H9 (cell line): ENCODE results near the gene GAL3ST2. TPM values are rescaled to one million over a fixed set of nuclear protein-coding genes. Genes with fewer than 3 reads are reported as not detected.

ENCODE experiments used
- DNase-seq: peaks from one replicate; pipeline ENCODE4 v3.0.0-alpha.2; 2017
- H2AFZ ChIP-seq: one replicate; pipeline ENCODE4 v1.6.1; 2013; ENCODE audit warnings: mild to moderate bottlenecking, low read length, control low read depth, moderate library complexity
- H2AK5ac ChIP-seq: 2 replicates; pipeline ENCODE4 v1.6.1; 2013; ENCODE audit warnings: low read length, control low read depth, mixed read lengths; ENCODE audit not compliant: insufficient read length
- H2BK120ac ChIP-seq: one replicate; pipeline ENCODE4 v1.6.1; 2013; ENCODE audit warnings: low read depth, mild to moderate bottlenecking, low read length, control low read depth, inconsistent platforms; ENCODE audit not compliant: poor library complexity, severe bottlenecking
- H2BK12ac ChIP-seq: 2 replicates; pipeline ENCODE4 v1.6.1; 2013; ENCODE audit warnings: low read length, control low read depth, mixed read lengths, low read depth; ENCODE audit not compliant: insufficient read length
- H2BK15ac ChIP-seq: 2 replicates; pipeline ENCODE4 v1.6.1; 2013; ENCODE audit warnings: low read depth, low read length, control low read depth
- H2BK20ac ChIP-seq: one replicate; pipeline ENCODE4 v1.6.1; 2013; ENCODE audit warnings: low read depth, mild to moderate bottlenecking, low read length, control low read depth, inconsistent platforms; ENCODE audit not compliant: poor library complexity, severe bottlenecking
- H2BK5ac ChIP-seq: 2 replicates; pipeline ENCODE4 v1.6.1; 2013; ENCODE audit warnings: low read length, control low read depth, mixed read lengths; ENCODE audit not compliant: insufficient read length
- H3K14ac ChIP-seq: 2 replicates; pipeline ENCODE4 v1.6.1; 2013; ENCODE audit warnings: low read length, control low read depth; ENCODE audit not compliant: insufficient read depth
- H3K18ac ChIP-seq: 2 replicates; pipeline ENCODE4 v1.6.1; 2013; ENCODE audit warnings: low read depth, mild to moderate bottlenecking, mixed read lengths, low read length, control low read depth; ENCODE audit not compliant: insufficient read length
- H3K23ac ChIP-seq: 2 replicates; pipeline ENCODE4 v1.6.1; 2013; ENCODE audit warnings: low read length, control low read depth, mixed read lengths, low read depth; ENCODE audit not compliant: insufficient read length
- H3K23me2 ChIP-seq: 2 replicates; pipeline ENCODE4 v1.6.1; 2013; ENCODE audit warnings: low read depth, mild to moderate bottlenecking, mixed read lengths, low read length, control low read depth; ENCODE audit not compliant: insufficient read length, poor library complexity, severe bottlenecking
- H3K27ac ChIP-seq: 2 replicates; pipeline ENCODE4 v1.5.1; 2013; ENCODE audit warnings: low read length, control low read depth, mixed read lengths, low read depth; ENCODE audit not compliant: insufficient read length
- H3K27me3 ChIP-seq: 2 replicates; pipeline ENCODE4 v1.6.1; 2013; ENCODE audit warnings: low read length, control low read depth, inconsistent platforms; ENCODE audit not compliant: insufficient read depth
- H3K4ac ChIP-seq: 2 replicates; pipeline ENCODE4 v1.6.1; 2013; ENCODE audit warnings: low read depth, mild to moderate bottlenecking, control low read depth, inconsistent platforms, low read length, moderate library complexity
- H3K4me1 ChIP-seq: 2 replicates; pipeline ENCODE4 v1.6.1; 2013; ENCODE audit warnings: low read length, control low read depth, inconsistent platforms; ENCODE audit not compliant: insufficient read depth
- H3K4me2 ChIP-seq: 2 replicates; pipeline ENCODE4 v1.6.1; 2013; ENCODE audit warnings: low read length, control low read depth, mixed read lengths; ENCODE audit not compliant: insufficient read length, insufficient read depth
- H3K56ac ChIP-seq: 2 replicates; pipeline ENCODE4 v1.6.1; 2013; ENCODE audit warnings: low read depth, mild to moderate bottlenecking, mixed read lengths, low read length, control low read depth; ENCODE audit not compliant: insufficient read length
- H3K79me1 ChIP-seq: 2 replicates; pipeline ENCODE4 v1.6.1; 2013; ENCODE audit warnings: low read depth, mild to moderate bottlenecking, moderate library complexity, low read length, control low read depth, inconsistent platforms; ENCODE audit not compliant: insufficient read depth, poor library complexity, severe bottlenecking
- H3K79me2 ChIP-seq: 2 replicates; pipeline ENCODE4 v1.6.1; 2013; ENCODE audit warnings: low read length, control low read depth, inconsistent platforms; ENCODE audit not compliant: insufficient read depth
- H3K9ac ChIP-seq: 2 replicates; pipeline ENCODE4 v1.6.1; 2013; ENCODE audit warnings: low read length, control low read depth, mixed read lengths; ENCODE audit not compliant: insufficient read length; ENCODE audit errors: extremely low read depth
- H3K9me3 ChIP-seq: one replicate; pipeline ENCODE4 v1.6.1; 2013; ENCODE audit warnings: low read depth, low read length, inconsistent platforms; ENCODE audit not compliant: control insufficient read depth
- H3T11ph ChIP-seq: one replicate; pipeline ENCODE4 v1.6.1; 2013; ENCODE audit warnings: mild to moderate bottlenecking, low read length, control low read depth, inconsistent platforms
- H4K20me1 ChIP-seq: one replicate; pipeline ENCODE4 v1.6.1; 2013; ENCODE audit not compliant: control insufficient read depth, insufficient read length, insufficient read depth
- H4K5ac ChIP-seq: 2 replicates; pipeline ENCODE4 v1.6.1; 2013; ENCODE audit warnings: low read depth, mild to moderate bottlenecking, mixed read lengths, low read length, control low read depth; ENCODE audit not compliant: insufficient read length
- H4K8ac ChIP-seq: replicated peaks from 2 replicates; pipeline ENCODE4 v1.6.1; 2013; ENCODE audit warnings: low read length, control low read depth, mixed read lengths, low read depth; ENCODE audit not compliant: insufficient read length
- H4K91ac ChIP-seq: 2 replicates; pipeline ENCODE4 v1.6.1; 2013; ENCODE audit warnings: low read depth, mild to moderate bottlenecking, moderate library complexity, mixed read lengths, low read length, control low read depth; ENCODE audit not compliant: insufficient read length
- H3K27ac Mint-ChIP-seq, 3 experiments: 2 replicates in 2 of 3; 3 replicates in 1 of 3; pipeline ENCODE4 v1.8.0; 2020 to 2021; ENCODE audit warnings: mixed read lengths in 3 of 3, mild to moderate bottlenecking in 1 of 3, moderate library complexity in 1 of 3
- H3K27me3 Mint-ChIP-seq: 2 replicates; pipeline ENCODE4 v1.8.0; 2021; ENCODE audit warnings: low read depth, mild to moderate bottlenecking, moderate library complexity, mixed read lengths
- H3K36me3 Mint-ChIP-seq, 3 experiments: 2 replicates in 2 of 3; 3 replicates in 1 of 3; pipeline ENCODE4 v1.8.0; 2020 to 2021; ENCODE audit warnings: low read depth in 3 of 3, mixed read lengths in 3 of 3; ENCODE audit not compliant: insufficient read depth in 1 of 3
- H3K4me1 Mint-ChIP-seq, 2 experiments: 2 replicates each; pipeline ENCODE4 v1.8.0; 2020; ENCODE audit warnings: mixed read lengths in 2 of 2
- H3K4me3 Mint-ChIP-seq, 2 experiments: 2 replicates in 1 of 2; 3 replicates in 1 of 2; pipeline ENCODE4 v1.8.0; 2020 to 2021; ENCODE audit warnings: mild to moderate bottlenecking in 2 of 2, mixed read lengths in 2 of 2, moderate library complexity in 1 of 2
- H3K9me3 Mint-ChIP-seq, 2 experiments: 2 replicates in 1 of 2; 3 replicates in 1 of 2; pipeline ENCODE4 v1.8.0; 2020; ENCODE audit warnings: mild to moderate bottlenecking in 2 of 2, mixed read lengths in 2 of 2, moderate library complexity in 1 of 2
- CTCF ChIP-seq: fragments of 200-600 bp; sonication (generic); conservative IDR thresholded peaks from 3 replicates; pipeline ENCODE4 v1.8.0; 2021; ENCODE audit warnings: antibody characterized with exemption, mild to moderate bottlenecking
- WGBS: extraction: QIAGEN DNeasy Blood & Tissue Kit; methylation state at CpG from one replicate; pipeline ENCODE4 v1.1.7; 2013; ENCODE audit warnings: missing lambda C conversion rate, low lambda C conversion rate, mixed read lengths; ENCODE audit not compliant: insufficient read length; ENCODE audit errors: extremely low coverage; 5-methylcytosine and 5-hydroxymethylcytosine counted together
- total RNA-seq: library from RNA; stranded (reverse); gene quantifications from 2 replicates; pipeline ENCODE4 v1.2.1, GENCODE V29; 2021

Gene GAL3ST2
- total RNA-seq, 1 experiment from 2014 or later, result 0.33 TPM

- no peaks in the 10 kb centered on the region for H3K79me1 ChIP-seq
- H4K91ac ChIP-seq, result no peak overlapping the region
- no CpG with 5 or more reads among the region's 65 CpGs for WGBS
- H4K20me1 ChIP-seq, result no peaks in the 10 kb centered on the region
- peak overlapping the region; percentile 17 for H3K4me2 ChIP-seq
- no peak overlapping the region for H4K5ac ChIP-seq
- H3K9me3 ChIP-seq, result no peaks in the 10 kb centered on the region
- H3K23ac ChIP-seq, result no peak overlapping the region
- H3K4ac ChIP-seq, result no peak overlapping the region
- H2AFZ ChIP-seq, result no peak overlapping the region
- H2BK120ac ChIP-seq, result no peak overlapping the region
- H3K4me1 ChIP-seq, result no peaks in the 10 kb centered on the region; the same call in 1 of the 2 replicates
- Mint-ChIP-seq H3K36me3 (peaks cover 0 to 1% (median 0%) of the 10 kb centered on the region in 3 experiments; a peak in 1 of 7 replicates), H3K27me3 (peaks cover 50% of the 10 kb centered on the region), H3K9me3 (peaks cover 0 to 4% of the 10 kb centered on the region in 2 experiments; a peak in 1 of 5 replicates), H3K4me1 (peaks cover 7 to 29% of the 10 kb centered on the region in 2 experiments), H3K4me3 (peak overlapping the region; percentile 58 to 80), H3K27ac (no peak overlapping the region)
- H2AK5ac ChIP-seq, result no peak overlapping the region
- H3K56ac ChIP-seq, result no peak overlapping the region
- H3K79me2 ChIP-seq, result no peaks in the 10 kb centered on the region
- no peak overlapping the region for H2BK12ac ChIP-seq
- H3K23me2 ChIP-seq, result no peaks in the 10 kb centered on the region
- peak; percentile 45 for DNase-seq
- H2BK5ac ChIP-seq, result no peak overlapping the region
- H2BK15ac ChIP-seq, result no peak overlapping the region
- no peak overlapping the region for H3K27ac ChIP-seq
- H4K8ac ChIP-seq, result no peak overlapping the region
- peaks cover 2% of the 10 kb centered on the region; the same call in 1 of the 2 replicates for H3K27me3 ChIP-seq
- H2BK20ac ChIP-seq, result no peak overlapping the region
- TF ChIP-seq CTCF, result no peak
- no peak overlapping the region for H3K9ac ChIP-seq
- H3K18ac ChIP-seq, result no peak overlapping the region
- no peak overlapping the region for H3T11ph ChIP-seq
- H3K14ac ChIP-seq, result no peak overlapping the region
Measured at GRCh38 chr2:241844066-241844728, 67.6 kb downstream of the GAL3ST2 start.
